Measurements from ENCODE around the gene CD300LF.

CD300LF gene

GRCh38 chr17:74680213-74680612, 32.5 kb downstream of the CD300LF start:
- H3K4me1 ChIP-seq (ENCODE audit: insufficient read depth, poor library complexity, severe bottlenecking) = no peaks in the 10 kb centered on the region
- no peak overlapping the region for H3K27ac ChIP-seq (ENCODE audit: poor library complexity, severe bottlenecking)
- H3K27me3 ChIP-seq (ENCODE audit: insufficient read depth, poor library complexity, severe bottlenecking) = peaks cover 29% of the 10 kb centered on the region
- ATAC-seq (ENCODE audit: low read depth) = no peak
- no peak overlapping the region for H3K4me3 ChIP-seq (ENCODE audit: severe bottlenecking)
- DNase-seq (ENCODE audit: low spot score) = no peak
- H3K36me3 ChIP-seq (ENCODE audit: low read depth) = no peaks in the 10 kb centered on the region
- no peaks in the 10 kb centered on the region for H3K9me3 ChIP-seq (ENCODE audit: severe bottlenecking)
- TF ChIP-seq CTCF (IDR thresholded peaks at IDR 0.05; ENCODE audit: poor library complexity, severe bottlenecking) = no peak

GRCh38 chr17:74679374-74679773, 33.3 kb downstream of the CD300LF start:
- no peak overlapping the region for H3K27ac ChIP-seq (ENCODE audit: poor library complexity, severe bottlenecking)
- no peaks in the 10 kb centered on the region for H3K36me3 ChIP-seq (ENCODE audit: low read depth)
- DNase-seq (ENCODE audit: low spot score) (no peak), ATAC-seq (ENCODE audit: low read depth) (no peak)
- H3K4me1 ChIP-seq (ENCODE audit: insufficient read depth, poor library complexity, severe bottlenecking) = no peaks in the 10 kb centered on the region
- H3K4me3 ChIP-seq (ENCODE audit: severe bottlenecking) = no peak overlapping the region
- no peaks in the 10 kb centered on the region for H3K9me3 ChIP-seq (ENCODE audit: severe bottlenecking)
- no peak for TF ChIP-seq CTCF (IDR thresholded peaks at IDR 0.05; ENCODE audit: poor library complexity, severe bottlenecking)
- peaks cover 29% of the 10 kb centered on the region for H3K27me3 ChIP-seq (ENCODE audit: insufficient read depth, poor library complexity, severe bottlenecking)

- Histone ChIP-seq H3K27me3 (ENCODE audit: insufficient read depth, poor library complexity, severe bottlenecking) (peaks cover 29% of the 10 kb centered on the region), H3K4me3 (ENCODE audit: severe bottlenecking) (no peak overlapping the region), H3K9me3 (ENCODE audit: severe bottlenecking) (no peaks in the 10 kb centered on the region), H3K4me1 (ENCODE audit: insufficient read depth, poor library complexity, severe bottlenecking) (no peaks in the 10 kb centered on the region), H3K27ac (ENCODE audit: poor library complexity, severe bottlenecking) (no peak overlapping the region), H3K36me3 (ENCODE audit: low read depth) (no peaks in the 10 kb centered on the region)
- ATAC-seq (ENCODE audit: low read depth) (no peak), DNase-seq (ENCODE audit: low spot score) (no peak)
- TF ChIP-seq CTCF (IDR thresholded peaks at IDR 0.05; ENCODE audit: poor library complexity, severe bottlenecking) = no peak
Observed at GRCh38 chr17:74678541-74678940, 34.2 kb downstream of the CD300LF start.

GRCh38 chr17:74677558-74678466, 34.9 kb downstream of the CD300LF start:
- ATAC-seq (ENCODE audit: low read depth) (peak; percentile 64; the same call in 2 of the 3 replicates), DNase-seq (ENCODE audit: low spot score) (no peak)
- no peaks in the 10 kb centered on the region for H3K9me3 ChIP-seq (ENCODE audit: severe bottlenecking)
- no peak for TF ChIP-seq CTCF (IDR thresholded peaks at IDR 0.05; ENCODE audit: poor library complexity, severe bottlenecking)
- H3K27ac ChIP-seq (ENCODE audit: poor library complexity, severe bottlenecking) = no peak overlapping the region
- peaks cover 29% of the 10 kb centered on the region for H3K27me3 ChIP-seq (ENCODE audit: insufficient read depth, poor library complexity, severe bottlenecking)
- H3K4me3 ChIP-seq (ENCODE audit: severe bottlenecking) = no peak overlapping the region
- no peaks in the 10 kb centered on the region for H3K4me1 ChIP-seq (ENCODE audit: insufficient read depth, poor library complexity, severe bottlenecking)
- H3K36me3 ChIP-seq (ENCODE audit: low read depth) = no peaks in the 10 kb centered on the region
